Measurements from ENCODE around the gene NTNG1.

DNA sequence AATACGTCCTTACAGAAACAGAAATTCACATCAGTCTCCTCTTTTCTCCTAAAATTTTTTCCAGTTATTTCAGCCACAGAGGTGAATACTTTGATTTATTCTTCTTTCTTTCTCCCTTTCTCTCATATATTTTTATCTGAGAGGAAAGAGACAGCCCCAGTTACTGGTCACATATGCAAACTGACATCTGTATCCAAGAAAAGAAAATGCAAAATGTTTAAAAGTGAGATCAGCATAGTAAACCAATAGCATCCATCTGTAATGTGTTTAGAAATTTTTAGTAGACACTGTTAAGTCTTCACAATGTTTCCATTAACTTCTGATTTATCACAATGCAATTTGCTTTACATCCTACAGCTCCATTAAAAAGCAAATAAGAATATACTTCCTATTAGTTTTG lies 53.5 kb downstream of the NTNG1 start:
- TF ChIP-seq, protein P1, sequence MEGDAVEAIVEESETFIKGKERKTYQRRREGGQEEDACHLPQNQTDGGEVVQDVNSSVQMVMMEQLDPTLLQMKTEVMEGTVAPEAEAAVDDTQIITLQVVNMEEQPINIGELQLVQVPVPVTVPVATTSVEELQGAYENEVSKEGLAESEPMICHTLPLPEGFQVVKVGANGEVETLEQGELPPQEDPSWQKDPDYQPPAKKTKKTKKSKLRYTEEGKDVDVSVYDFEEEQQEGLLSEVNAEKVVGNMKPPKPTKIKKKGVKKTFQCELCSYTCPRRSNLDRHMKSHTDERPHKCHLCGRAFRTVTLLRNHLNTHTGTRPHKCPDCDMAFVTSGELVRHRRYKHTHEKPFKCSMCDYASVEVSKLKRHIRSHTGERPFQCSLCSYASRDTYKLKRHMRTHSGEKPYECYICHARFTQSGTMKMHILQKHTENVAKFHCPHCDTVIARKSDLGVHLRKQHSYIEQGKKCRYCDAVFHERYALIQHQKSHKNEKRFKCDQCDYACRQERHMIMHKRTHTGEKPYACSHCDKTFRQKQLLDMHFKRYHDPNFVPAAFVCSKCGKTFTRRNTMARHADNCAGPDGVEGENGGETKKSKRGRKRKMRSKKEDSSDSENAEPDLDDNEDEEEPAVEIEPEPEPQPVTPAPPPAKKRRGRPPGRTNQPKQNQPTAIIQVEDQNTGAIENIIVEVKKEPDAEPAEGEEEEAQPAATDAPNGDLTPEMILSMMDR (IDR thresholded peaks at IDR 0.05 in 2 of 3, conservative IDR thresholded peaks at IDR 0.05 in 1 of 3; ENCODE audit: control insufficient read depth in 2 of 3, extremely low read depth in 1 of 3, insufficient read depth in 1 of 3, low read depth in 3 of 3, low read length in 3 of 3): no peak
- no peak for TF ChIP-seq BHLHE40 (IDR thresholded peaks at IDR 0.05; ENCODE audit: borderline replicate concordance in 1 of 2, low read depth in 2 of 2, low read length in 1 of 2)
- TF ChIP-seq, protein P2, sequence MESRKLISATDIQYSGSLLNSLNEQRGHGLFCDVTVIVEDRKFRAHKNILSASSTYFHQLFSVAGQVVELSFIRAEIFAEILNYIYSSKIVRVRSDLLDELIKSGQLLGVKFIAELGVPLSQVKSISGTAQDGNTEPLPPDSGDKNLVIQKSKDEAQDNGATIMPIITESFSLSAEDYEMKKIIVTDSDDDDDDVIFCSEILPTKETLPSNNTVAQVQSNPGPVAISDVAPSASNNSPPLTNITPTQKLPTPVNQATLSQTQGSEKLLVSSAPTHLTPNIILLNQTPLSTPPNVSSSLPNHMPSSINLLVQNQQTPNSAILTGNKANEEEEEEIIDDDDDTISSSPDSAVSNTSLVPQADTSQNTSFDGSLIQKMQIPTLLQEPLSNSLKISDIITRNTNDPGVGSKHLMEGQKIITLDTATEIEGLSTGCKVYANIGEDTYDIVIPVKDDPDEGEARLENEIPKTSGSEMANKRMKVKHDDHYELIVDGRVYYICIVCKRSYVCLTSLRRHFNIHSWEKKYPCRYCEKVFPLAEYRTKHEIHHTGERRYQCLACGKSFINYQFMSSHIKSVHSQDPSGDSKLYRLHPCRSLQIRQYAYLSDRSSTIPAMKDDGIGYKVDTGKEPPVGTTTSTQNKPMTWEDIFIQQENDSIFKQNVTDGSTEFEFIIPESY (IDR thresholded peaks at IDR 0.05): no peak
- TF ChIP-seq CHD1 (IDR thresholded peaks at IDR 0.05; ENCODE audit: low read depth, low read length): no peak
